Endothelial cell of hepatic sinusoid (primary cell): ENCODE results near the gene INHBB.
"Not testable (repeated sequence)": the region's sequence is repeated elsewhere in the genome, so short reads cannot be mapped to it uniquely, and the experiment has no call there.

Experiments used
- in situ Hi-C: cut with HindIII; loops from 2 replicates; pipeline ENCODE4 v1.10.0; 2017; ENCODE audit warnings: low sequenced_read_pairs

INHBB gene

GRCh38 chr2:120346026-120346666, at the start of gene INHBB:
Gene INHBB (plus strand): TSS chr2:120346136. CDS start chr2:120346189, 53 bp downstream.
- in situ Hi-C loops = loop anchor here (10.0 kb wide), 1 partner anchor 59 kb away; no protein-coding TSS in a partner anchor

GRCh38 chr2:120298173-120298835, 47.6 kb upstream of the INHBB start:
- in situ Hi-C loops = no loop called here

- in situ Hi-C loops = no loop called here
Observed at GRCh38 chr2:120299004-120299403, 46.9 kb upstream of the INHBB start.

- in situ Hi-C loops = no loop called here
Observed at GRCh38 chr2:120299561-120299960, 46.4 kb upstream of the INHBB start.

GRCh38 chr2:120300385-120300784, 45.6 kb upstream of the INHBB start:
- in situ Hi-C loops = no loop called here

GRCh38 chr2:120301284-120301683, 44.7 kb upstream of the INHBB start:
- in situ Hi-C loops = no loop called here

GRCh38 chr2:120302301-120302700, 43.6 kb upstream of the INHBB start:
- in situ Hi-C loops = no loop called here

- in situ Hi-C loops = no loop called here
Observed at GRCh38 chr2:120303177-120303576, 42.8 kb upstream of the INHBB start.

GRCh38 chr2:120305296-120305695, 40.6 kb upstream of the INHBB start:
- in situ Hi-C loops = no loop called here

- in situ Hi-C loops = no loop called here
Observed at GRCh38 chr2:120305937-120306490, 39.9 kb upstream of the INHBB start.

- in situ Hi-C loops = no loop called here
Observed at GRCh38 chr2:120307482-120307881, 38.5 kb upstream of the INHBB start.

- in situ Hi-C loops = no loop called here
Observed at GRCh38 chr2:120308038-120308910, 37.7 kb upstream of the INHBB start.

GRCh38 chr2:120310136-120310535, 35.8 kb upstream of the INHBB start:
- in situ Hi-C loops = no loop called here

GRCh38 chr2:120310841-120311240, 35.1 kb upstream of the INHBB start:
- in situ Hi-C loops = not testable (repeated sequence)

- in situ Hi-C loops = no loop called here
Observed at GRCh38 chr2:120312076-120312475, 33.9 kb upstream of the INHBB start.

GRCh38 chr2:120312860-120313694, 32.9 kb upstream of the INHBB start:
- in situ Hi-C loops = no loop called here

- in situ Hi-C loops = no loop called here
Observed at GRCh38 chr2:120313695-120314615, 32.0 kb upstream of the INHBB start.

GRCh38 chr2:120314690-120315366, 31.1 kb upstream of the INHBB start:
- in situ Hi-C loops = no loop called here
